NCI-H2029 treated with DMSO at 0.1 percent for 48 hours (cell line): ENCODE data around the gene PRKCZ.
"Not testable (repeated sequence)": the region's sequence is repeated elsewhere in the genome, so short reads cannot be mapped to it uniquely, and the experiment has no call there.

Experiments
- DNase-seq: peaks from one replicate; lab custom pipeline; 2025; lab: John Stamatoyannopoulos, UW

PRKCZ gene

DNA sequence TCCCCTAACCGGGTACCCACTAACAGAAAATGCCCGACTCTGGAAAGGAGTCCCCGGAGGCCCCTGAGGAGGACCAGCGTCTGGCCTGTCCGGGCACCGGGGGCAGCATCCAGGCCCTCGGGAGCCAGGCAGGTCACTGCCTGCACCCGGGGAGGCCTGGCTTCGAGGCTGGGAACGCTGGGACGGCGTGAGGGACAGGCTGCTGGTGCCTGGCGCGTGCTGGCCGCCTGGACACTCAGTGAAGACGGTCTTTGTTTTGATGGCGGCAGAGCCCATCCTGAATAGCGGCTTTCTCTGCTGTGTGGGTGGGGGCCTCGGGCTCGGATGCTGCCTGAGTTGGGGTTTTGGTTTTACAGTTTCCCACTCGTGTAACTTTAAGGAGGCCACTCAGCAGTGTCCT lies 37.6 kb downstream of the PRKCZ start:
- no peak for DNase-seq

- DNase-seq, result no peak
These were observed 38.2 kb downstream of the PRKCZ start for GRCh38 chr1:2088458-2088857.

GRCh38 chr1:2089051-2089450 lies 38.8 kb downstream of the PRKCZ start:
- DNase-seq, result no peak

DNA sequence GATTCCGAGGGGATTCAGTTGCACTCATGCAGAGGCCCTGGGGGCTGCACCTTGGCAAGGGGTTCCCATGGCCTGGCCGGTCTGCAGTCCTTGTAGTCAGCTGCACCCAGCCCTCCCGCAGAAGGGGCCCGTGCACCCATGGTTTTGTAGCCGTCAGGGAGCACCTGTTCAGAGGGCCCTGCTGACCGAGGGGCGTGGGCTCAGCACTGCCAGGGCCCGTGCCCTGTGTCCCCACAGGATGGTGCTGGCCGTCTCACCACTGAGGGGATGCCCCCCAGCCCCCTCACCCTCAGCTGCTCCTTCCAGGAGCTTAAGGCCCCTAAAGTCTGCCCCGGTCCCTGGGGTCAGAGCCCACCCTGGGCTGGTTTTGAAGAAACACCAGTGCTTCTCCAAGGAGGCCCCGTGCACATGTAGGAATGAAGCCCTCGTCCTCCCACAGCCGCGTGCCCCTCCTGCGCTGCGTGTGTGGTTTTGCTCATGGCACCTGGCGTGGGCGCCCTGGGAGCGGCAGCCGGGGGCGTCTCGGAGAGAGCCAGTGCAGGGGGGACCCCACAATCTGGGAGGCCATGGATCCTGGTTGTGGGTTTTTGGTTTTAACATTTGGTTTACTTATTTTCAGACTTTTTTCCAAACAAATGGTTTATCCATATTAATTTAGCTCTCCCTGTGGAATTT lies 40.1 kb downstream of the PRKCZ start:
- DNase-seq, result no peak

DNA sequence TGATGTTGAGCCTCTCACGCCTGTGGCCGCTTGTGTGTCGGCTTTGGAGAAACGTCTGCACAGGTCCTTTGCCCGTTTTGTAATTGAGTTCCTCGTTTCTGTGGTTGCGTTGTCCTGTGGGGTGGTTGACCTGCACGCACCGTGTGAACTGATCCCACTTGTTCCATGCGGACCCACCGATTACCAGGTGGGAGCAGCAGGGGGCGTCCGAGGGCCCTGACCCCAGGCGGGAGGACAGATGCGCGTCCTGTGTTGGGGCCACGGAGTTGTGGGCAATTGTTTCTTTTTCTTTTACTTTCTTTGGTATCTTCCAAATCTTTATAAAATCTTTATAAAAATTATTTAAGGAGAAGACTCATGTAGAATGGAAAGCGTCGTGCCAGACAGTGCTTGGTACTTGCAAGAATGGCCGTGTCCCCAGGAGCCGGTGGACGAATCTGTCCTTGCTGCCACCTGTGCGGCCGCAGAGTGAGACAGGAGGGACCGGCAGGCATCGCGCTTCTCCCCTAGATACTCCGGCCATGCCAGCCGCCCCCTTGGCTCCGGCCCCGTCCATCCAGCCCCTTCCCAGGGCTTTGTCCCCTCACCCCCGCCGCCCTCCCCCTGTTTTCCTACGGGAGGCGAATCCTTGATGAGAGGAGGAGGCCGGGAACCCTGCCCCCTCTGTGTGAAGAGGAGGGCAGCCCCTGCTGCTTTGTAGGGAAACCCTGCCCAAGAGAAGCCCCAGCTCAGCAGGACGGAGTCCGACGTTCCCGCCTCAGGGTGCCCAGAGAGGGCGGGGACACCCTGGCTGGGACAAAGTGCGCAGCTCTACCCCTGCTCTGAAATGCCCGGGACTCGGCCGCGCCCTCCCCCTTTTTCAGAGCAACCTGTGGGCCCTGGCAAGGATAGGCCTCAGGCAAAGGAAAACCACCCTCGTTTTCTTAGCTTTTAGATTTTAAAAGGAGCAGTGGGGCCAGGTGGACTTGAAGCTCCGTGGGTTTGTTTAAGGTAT lies 41.7 kb downstream of the PRKCZ start:
- no peak for DNase-seq

DNA sequence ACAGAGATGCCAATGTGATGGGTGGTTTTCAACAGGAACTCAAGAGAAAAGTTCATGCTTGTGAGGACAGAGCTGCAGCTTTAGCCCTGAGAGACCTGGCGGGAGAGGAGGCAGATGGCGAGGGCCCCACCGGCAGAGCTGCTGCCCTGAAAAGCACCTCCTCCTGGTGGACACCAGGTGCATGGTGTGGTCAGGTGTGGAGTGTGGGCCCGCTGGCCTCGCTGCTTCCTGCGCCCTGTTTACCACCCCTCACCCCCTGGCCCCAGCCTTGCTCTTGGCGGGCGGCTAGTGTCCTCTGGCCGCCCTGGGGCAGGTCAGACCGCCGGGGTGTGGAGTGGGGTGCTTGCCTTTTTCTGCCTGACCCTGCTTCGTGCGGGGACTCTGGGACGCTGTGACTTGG lies 42.8 kb downstream of the PRKCZ start:
- no peak for DNase-seq

DNA sequence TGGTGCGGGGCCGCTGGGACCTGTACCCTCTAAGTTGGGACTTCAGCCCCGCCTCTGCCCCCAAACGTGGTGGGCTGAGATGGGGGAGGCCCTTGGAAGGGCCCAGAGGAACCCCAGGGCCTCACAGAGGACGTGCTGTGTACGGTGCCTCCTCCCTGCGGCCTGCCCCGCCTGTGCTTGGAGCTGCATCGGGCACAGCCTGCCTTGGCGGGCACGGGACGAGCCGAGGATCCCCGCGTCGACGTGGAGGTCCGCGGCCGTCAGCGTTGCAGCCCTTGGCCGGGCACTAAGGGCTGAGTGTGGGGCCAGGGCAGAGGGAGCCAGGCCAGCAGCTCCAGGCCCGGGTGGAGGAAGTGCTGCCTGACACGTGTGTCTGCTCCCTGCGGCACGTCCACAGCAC lies 43.4 kb downstream of the PRKCZ start:
- no peak for DNase-seq

DNA sequence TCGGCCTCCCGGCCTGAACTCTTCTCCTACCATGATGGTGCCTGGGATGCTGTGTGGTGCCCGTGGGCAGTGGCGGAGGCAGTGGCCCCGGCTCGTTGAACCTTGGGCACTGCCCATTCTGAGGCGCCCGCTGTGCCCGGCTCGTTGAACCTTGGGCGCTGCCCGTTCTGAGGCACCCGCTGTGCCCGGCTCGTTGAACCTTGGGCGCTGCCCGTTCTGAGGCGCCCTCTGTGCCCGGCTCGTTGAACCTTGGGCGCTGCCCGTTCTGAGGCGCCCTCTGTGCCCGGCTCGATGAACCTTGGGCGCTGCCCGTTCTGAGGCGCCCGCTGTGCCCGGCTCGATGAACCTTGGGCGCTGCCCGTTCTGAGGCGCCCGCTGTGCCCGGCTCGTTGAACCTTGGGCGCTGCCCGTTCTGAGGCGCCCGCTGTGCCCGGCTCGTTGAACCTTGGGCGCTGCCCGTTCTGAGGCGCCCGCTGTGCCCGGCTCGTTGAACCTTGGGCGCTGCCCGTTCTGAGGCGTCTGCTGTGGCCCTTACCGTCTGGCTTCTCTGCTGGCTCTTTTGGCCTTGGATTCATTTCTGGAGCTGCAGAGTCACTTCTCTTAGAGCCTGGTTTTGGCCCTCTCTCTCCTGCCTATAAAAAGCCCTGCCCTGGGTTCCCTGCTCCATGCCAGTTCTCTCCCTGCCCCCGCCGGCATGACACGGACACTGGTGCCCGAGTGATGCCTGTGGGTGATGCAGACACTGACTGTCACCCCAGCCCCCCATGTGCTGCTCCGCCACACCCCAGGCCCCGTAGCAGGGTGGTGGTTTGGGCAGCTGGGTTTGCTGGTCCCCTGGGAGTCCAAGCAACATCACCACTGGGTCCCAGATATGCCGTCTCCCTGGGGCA lies 44.3 kb downstream of the PRKCZ start:
- DNase-seq, result not testable (repeated sequence)

GRCh38 chr1:2095394-2095793 lies 45.2 kb downstream of the PRKCZ start:
- no peak for DNase-seq

GRCh38 chr1:2095981-2096736 lies 45.9 kb downstream of the PRKCZ start:
- DNase-seq, result no peak

- DNase-seq, result no peak
These were observed 47.4 kb downstream of the PRKCZ start for GRCh38 chr1:2097386-2098300.

DNA sequence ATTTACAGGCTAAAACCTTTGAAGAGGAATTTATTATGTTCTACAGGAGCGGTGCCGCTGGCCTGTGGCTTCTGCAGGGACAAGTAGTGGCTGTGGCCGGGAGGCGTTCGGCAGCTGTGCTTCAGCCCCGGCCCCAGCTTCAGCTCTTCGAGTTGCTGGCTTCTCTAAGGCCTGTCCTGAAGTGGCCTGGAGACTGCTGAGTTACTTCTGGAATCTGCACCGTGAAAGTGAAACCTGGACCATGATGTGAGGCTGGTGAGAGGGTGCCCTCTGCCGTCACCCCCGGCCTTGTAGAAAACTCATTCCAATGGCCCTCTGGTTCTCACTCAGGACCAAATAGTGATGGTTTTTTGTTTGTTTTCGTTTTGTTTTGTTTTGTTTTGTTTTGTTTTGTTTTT lies 48.1 kb downstream of the PRKCZ start:
- DNase-seq, result no peak

DNA sequence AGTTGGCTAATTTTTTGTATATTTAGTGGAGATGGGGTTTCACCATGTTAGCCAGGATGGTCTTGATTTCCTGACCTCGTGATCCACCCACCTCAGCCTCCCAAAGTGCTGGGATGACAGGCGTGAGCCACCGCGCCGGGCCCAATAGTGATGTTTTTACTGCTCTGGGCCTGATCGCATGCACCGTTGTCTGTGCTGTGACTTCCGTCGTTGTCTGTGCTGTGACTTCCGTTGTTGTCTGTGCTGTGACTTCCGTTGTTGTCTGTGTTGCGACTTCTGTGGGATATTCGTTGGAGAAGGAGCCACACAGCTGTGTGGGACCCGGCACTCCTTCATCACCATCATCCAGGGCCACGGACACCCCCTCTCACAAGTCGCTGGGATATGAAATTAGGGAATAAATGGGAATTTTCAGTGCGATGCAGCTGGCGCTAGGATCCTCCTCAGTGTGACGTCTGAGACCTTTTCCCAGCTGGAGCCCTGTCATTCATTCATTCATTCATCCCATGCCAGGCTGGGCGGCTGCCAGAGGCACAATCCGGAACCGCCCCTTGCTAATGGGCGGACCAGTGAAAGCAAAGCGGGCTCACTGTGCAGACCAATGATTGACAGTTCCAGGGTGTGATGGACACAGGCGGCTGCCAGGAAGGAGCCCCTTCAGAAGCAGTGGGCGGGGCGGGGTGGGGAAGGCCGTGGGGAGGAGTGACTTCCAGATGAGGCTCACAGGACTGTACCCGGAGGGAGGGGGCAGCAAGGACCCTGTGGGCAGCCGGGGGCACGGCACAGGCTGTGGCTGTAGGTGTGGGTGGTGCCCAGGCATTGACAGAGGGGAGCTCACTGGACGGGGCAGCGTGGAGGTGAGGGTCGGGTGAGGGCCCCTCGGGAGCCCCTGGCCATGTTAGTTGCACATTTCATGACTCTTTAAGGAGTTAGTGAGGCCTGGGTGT lies 48.9 kb downstream of the PRKCZ start:
- no peak for DNase-seq

DNA sequence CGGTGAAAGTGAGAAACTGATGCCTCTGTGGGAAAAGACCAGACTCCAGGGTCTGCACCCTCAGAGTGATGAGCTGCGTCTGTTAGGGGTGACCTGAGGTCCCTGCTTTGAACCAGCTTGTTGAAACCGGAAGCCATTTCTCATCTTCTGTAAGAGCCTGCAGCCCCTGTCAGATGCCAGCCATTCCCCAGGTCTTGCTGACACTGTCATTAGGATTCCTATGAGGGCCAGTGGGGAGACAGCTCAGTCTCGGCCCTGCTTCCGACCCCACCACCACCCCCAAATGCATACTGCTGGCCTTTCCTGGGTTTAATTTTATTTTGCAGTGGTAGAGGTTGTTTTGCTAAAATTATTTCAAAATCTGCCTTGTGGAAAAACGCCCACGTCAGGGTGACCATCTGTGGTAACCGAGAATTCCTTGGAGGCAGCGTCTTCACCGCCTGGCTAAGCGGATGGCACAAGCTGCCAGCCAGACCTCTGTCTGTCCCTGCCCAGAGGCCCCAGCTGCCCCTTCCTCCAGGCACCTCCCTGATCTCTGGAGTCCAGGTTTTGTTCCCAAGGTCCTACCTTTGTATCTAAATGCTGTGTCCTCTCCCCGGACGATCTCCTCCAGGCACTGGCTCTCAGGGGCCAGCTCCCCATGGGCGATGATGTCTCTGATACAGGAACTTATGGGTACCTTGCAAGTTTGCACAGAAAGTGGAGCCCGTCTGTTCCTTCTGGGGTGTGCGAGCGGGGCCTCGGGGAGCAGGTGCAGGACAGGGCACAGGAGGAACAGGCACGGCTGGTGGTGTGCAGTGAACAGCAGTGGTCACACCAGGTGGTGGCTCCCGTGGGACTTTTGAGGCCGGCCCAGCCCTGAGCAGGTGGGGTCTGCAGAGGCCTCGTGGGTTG lies 49.9 kb downstream of the PRKCZ start:
- DNase-seq, result no peak

DNA sequence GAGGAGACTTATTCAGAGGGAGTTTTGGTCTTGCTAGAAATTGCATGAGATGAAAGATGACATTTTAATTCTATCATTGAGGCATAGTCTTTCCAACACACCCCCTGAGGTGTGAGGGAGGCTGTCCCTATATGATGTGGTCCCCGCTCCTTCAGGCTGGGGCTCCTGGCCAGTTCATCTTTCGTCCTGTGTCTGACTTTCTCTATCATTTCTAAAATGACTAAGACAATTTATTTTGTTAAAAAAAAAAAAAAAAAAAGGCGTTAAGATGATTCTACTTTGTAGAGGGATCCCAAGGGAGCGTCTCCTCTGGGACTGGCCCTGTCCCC lies 50.5 kb downstream of the PRKCZ start:
- DNase-seq, result no peak

DNA sequence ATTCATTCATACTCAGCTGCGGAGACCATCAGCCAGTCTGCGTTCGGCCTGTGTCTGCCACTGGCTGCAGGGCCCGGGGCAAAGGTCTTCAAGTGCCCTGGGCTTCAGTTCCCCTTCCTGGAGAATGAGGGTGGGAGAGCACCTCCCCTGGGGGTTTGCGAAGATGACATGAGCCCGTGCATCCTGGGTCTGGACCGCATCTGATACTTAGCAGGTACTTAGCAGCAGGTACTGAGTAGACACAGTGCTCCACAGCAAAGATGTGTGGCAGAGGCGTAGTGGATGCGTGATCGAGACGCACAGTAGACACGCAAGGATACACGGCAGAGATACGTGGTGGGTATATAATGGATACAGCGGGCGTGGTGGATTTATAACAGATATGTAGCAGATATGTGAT lies 51.3 kb downstream of the PRKCZ start:
- DNase-seq, result no peak

GRCh38 chr1:2101946-2102345 lies 51.7 kb downstream of the PRKCZ start:
- DNase-seq, result no peak

GRCh38 chr1:2102753-2103152 lies 52.5 kb downstream of the PRKCZ start:
- no peak for DNase-seq
